ENCODE measurements around the gene SDR42E1.
A peak's percentile ranks its signal among the peaks of the same experiment; 100 is the strongest.

Gene SDR42E1

GRCh38 chr16:82011199-82011641 lies at the start of gene SDR42E1:
Gene SDR42E1 (minus strand): TSS chr16:82011470. CDS start chr16:82000858, 10,612 bp downstream.
- DNase-seq: peak; percentile 35

GRCh38 chr16:82059983-82060421 lies 48.7 kb upstream of the SDR42E1 start:
- no peak for DNase-seq

- no peak for DNase-seq
These were observed 48.1 kb upstream of the SDR42E1 start for GRCh38 chr16:82059161-82059982.

- no peak for DNase-seq
These were observed 45.3 kb upstream of the SDR42E1 start for GRCh38 chr16:82056550-82056896.

- DNase-seq: no peak
These were observed 44.7 kb upstream of the SDR42E1 start for GRCh38 chr16:82055728-82056549.

DNA sequence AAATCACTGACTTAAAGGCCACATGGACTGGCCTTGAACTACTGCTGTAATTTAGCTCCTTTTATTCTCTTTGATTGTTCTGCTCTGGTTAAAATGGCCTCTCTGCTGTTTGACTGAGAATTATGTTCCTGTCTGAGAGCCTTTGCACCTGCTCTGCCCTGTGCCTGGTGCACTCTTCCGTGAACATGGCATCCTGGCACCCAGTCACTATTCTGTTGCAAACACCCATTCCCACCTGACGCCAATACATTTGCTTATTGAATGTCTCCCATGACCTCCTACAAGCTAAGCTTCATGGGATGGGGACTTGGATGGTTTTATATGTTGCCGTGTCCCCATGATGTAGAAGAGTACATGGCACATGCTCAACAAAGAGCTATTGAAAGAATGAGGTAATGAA lies 43.8 kb upstream of the SDR42E1 start:
- no peak for DNase-seq

- DNase-seq: no peak
These were observed 40.4 kb upstream of the SDR42E1 start for GRCh38 chr16:82051656-82052055.

DNA sequence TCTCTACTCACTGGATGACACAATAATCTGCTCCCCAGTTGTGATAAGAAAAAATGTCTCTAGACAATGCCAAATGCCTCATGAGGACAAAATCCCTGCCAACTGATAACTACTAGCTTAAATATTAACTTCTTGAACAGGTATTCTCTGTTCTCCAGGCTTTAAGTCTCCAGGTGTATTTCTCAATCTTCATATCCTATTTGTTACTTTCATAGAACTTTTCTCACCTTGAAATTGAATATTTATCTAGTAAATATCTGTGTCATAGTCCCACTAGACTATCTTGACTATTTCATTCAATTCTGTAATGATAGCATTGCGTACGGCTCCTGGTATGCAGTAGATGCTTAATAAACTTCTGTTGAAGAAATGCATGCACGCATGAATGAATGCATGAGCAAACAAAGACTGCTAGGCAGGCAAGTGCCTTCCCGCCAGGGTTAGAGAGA lies 39.7 kb upstream of the SDR42E1 start:
- DNase-seq: no peak

GRCh38 chr16:82050506-82050905 lies 39.2 kb upstream of the SDR42E1 start:
- no peak for DNase-seq

DNA sequence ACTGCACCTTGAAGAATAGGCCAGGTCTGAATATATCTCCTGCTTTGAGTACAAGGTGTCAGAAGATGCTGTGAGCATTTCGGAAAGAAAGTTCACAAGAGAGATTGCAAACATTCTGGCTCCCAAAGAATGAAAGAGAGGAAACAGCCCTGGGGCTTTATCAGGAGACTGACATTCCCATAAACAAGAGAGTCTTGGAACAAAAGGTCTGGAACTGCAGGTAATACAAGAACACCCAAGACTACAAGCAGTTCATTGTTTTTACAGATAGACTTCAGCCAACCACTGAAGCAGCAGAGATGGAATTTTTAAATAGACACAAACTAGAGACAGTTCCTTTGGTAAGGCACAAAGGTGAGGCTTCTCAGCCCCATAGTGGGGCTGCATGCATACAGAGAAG lies 38.2 kb upstream of the SDR42E1 start:
- DNase-seq: no peak

DNA sequence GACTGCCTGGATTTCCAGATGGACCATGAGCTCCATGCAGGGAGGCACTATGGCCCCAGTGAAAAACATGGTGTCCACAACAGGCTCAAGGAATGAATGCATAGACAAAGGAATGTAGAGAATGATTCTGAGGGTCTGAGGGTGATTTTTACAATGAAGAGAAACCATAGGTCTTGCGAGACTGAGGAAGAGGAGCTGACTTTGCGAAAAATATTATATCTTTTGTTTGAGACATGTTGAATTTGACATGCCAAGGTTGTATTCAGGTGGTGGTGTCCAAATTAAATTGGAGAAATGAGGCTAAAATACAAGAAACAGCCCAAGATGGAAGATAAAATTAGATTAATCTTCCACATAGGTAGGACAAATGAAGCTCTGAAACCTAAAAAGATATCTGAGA lies 36.5 kb upstream of the SDR42E1 start:
- DNase-seq: no peak

GRCh38 chr16:82047374-82047773 lies 36.1 kb upstream of the SDR42E1 start:
- DNase-seq: no peak

- DNase-seq: no peak
These were observed 35.7 kb upstream of the SDR42E1 start for GRCh38 chr16:82046941-82047340.

GRCh38 chr16:82046541-82046940 lies 35.3 kb upstream of the SDR42E1 start:
- no peak for DNase-seq

GRCh38 chr16:82045465-82045864 lies 34.2 kb upstream of the SDR42E1 start:
- DNase-seq: no peak

DNA sequence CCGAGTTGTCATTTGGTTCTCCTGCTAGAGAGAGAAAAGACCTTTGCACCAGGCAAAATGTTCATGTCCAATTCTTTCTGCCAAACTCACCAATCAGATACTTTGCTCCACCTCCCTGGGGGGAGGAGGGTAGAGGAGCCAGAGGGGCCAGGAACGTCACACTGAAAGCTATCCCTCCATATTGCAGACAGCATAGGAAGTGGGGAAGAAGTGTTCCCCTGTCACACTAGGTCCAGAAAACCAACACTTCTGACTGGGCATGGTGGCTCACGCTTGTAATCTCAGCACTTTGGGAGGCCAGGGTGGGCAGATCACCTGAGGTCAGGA lies 33.3 kb upstream of the SDR42E1 start:
- no peak for DNase-seq

DNA sequence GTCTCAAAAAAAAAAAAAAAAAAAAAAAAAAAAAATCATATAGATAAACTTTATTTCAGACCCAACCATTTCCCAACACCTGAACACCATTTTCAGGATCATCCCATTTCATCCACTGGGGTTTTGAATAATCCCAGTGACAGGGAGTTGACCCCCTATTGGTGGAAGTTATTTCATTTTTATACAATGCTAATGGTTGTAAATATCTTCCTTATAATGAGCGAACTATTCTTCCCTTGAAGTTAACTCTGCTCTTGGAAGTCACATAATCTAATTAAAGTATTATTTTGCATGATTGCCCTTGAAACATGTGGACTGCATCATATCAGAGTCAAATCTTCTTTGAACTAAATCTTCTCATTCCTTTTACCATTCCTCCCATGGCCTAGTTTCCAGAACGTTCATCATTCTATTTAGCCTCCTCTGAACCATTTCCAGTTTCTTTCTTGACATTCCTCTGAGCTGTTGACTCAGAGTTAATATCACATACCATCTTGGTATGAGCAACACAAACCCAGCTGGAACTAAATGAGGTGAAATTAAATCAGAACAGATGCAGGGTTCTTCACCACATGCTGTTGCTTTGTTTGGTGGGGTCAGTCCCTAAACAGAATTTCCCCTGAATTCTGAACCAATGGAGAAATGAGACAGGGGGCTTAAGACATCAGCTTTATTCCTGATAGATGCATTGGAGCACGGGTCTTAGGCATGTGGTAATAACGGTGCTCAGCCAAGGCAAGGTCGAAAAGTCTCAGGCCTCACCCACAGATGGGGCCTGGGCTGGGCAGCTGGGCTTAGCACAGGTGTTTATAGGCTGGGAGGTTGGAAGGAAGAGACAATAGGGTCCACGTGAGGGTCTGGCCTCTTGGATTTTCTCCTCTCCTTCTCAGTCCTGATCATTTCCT lies 32.7 kb upstream of the SDR42E1 start:
- no peak for DNase-seq

- no peak for DNase-seq
These were observed 31.6 kb upstream of the SDR42E1 start for GRCh38 chr16:82042846-82043245.

DNA sequence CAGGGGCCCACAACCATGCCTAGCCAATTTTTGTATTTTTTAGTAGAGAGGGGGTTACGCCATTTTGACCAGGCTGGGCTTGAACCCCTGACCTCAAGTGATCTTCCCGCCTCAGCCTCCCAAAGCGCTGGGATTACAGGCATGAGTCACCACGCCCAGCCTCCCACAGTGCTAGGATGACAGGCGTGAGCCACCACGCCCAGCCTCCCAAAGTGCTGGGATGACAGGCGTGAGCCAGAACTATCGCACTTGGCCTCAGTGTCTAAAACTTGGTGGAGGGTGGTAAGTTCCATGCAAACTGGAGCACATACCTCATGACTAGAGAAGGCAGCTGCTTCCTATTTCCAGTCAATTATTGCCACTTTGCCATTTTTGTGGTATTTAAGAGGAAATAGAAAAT lies 30.9 kb upstream of the SDR42E1 start:
- DNase-seq: no peak

- no peak for DNase-seq
These were observed 30.3 kb upstream of the SDR42E1 start for GRCh38 chr16:82041542-82041941.

- DNase-seq: no peak
These were observed 29.0 kb upstream of the SDR42E1 start for GRCh38 chr16:82040296-82040695.

- no peak for DNase-seq
These were observed 26.4 kb upstream of the SDR42E1 start for GRCh38 chr16:82037666-82038065.

DNA sequence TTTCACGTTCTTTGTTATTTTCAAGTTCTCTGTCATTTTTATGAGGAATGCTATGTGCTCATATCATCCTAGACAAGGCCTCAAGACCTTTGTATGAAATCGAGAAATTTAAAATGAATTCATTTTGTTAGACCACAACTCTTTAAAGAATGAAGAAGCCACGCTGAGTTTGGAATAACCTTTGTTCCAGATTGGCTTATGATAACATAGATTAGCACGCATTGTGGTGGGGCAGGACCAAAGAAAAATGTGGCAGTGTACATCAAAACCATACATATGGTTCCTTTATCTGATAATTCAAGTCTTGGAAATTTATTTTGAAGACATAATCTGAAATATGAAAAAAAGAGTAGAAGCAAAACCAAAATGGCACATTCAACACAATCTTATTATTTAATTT lies 26.0 kb upstream of the SDR42E1 start:
- DNase-seq: no peak

Measured in stimulated activated CD4-positive, alpha-beta T cell treated with anti-CD3 and anti-CD28 coated beads, Interleukin-4, amount 100 ng/mL, for 24 hours (primary cell).